GM12801 (cell line): ENCODE data around the gene NKX2-2.

Source experiments
- TF ChIP-seq, protein P1 (sequence below): IDR thresholded peaks from one replicate; pipeline ENCODE4 v1.5.1; 2011; ENCODE audit warnings: control low read depth; ENCODE audit not compliant: insufficient read length; ENCODE audit errors: extremely low read depth

NKX2-2 gene

DNA sequence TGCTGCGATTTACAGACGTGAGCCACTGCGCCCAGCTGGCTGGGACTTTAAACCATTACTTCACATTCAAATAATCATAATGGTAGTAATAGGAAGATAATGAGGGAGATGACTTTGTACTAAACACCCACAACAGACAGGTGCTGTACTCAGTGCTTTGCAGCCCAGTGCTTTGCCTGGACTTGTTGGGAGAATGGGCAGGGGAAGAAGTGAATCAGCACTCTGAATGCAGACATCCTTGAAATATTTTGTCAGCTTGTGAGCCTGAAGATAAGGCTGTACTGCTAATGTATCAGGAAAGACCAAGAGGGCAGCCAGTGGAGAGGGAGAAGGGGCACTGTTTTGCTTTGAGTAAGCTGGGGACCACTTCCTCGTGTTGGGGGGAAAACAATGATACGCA is 17.4 kb downstream of the NKX2-2 start:
- TF ChIP-seq, protein P1, sequence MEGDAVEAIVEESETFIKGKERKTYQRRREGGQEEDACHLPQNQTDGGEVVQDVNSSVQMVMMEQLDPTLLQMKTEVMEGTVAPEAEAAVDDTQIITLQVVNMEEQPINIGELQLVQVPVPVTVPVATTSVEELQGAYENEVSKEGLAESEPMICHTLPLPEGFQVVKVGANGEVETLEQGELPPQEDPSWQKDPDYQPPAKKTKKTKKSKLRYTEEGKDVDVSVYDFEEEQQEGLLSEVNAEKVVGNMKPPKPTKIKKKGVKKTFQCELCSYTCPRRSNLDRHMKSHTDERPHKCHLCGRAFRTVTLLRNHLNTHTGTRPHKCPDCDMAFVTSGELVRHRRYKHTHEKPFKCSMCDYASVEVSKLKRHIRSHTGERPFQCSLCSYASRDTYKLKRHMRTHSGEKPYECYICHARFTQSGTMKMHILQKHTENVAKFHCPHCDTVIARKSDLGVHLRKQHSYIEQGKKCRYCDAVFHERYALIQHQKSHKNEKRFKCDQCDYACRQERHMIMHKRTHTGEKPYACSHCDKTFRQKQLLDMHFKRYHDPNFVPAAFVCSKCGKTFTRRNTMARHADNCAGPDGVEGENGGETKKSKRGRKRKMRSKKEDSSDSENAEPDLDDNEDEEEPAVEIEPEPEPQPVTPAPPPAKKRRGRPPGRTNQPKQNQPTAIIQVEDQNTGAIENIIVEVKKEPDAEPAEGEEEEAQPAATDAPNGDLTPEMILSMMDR = no peak

DNA sequence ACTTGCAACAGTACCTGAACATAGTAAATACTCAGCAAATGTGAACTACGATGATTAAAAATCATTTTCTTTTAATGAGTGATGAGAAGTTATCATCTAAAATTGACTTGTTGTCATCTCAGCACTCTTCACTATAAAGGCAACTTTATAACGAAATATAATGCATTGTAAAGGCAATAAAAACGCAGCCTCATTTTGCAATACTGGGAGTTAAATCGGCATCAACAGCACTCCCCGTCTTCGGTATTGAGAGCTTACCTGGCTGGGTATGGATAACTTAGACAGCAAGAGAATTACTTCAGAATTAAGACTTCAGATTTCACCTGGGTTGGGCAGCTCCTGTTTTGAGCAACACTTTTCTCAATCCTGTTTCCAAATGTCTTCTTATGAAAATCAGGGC is 20.8 kb downstream of the NKX2-2 start:
- TF ChIP-seq, protein P1 = no peak

DNA sequence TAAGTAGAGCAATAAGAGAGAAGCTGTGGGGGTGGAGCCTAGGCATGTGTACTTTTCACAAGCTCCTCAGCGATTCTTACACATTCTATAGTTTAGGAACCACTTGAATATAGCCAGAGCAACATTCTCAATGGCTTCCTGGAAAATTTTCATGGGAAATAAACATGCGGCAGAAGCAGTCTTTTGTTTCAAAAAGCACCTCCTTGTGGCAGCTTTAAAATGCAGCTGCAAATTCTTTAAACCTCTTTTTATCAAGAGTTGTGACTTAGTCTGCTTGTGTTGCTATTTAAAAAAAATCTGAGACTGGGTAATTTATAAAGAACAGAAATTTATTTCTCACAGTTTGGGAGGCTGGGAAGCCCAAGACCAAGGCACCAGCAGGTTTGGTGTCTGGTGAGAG is 23.8 kb downstream of the NKX2-2 start:
- TF ChIP-seq, protein P1 = no peak

DNA sequence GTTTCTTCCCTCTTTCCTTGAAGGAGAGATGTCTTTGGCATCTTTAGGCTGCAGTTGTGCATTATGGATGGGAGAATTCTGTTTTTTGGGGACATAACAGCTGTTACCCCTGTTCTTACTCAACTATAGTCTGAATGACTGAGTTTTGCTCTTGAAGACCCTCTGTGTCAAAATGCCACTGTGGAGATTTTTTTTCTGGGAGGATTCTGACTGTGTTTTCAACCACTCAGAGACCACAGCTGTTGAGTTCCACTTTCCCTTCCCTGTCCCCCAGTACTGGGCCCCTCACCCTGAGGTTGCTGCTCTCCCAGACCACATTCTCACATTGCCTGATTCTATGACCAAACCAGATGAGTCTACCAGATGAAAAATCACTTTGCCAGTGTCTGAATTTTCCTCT is 48.1 kb downstream of the NKX2-2 start:
- TF ChIP-seq, protein P1 = no peak

DNA sequence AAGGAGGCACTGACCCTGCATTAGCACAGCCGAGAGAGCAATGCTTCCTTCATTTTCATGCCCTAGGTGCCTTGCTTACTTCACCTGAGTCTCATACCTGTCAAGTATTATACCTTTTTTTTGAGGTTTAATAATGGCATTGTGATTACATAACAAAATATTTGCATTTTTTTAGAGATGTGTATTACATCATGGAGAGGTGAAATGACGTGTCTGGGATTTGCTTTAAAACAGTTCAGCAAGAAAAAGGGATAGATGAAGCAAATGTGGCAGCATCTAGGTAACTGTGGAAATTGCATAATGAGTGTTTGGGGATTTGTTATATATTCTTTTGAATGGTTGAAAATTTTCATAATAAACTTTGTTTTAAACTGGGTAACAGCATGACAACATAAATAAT is 48.9 kb downstream of the NKX2-2 start:
- TF ChIP-seq, protein P1 = no peak
